ENCODE data around the gene LST1.
A peak's percentile ranks its signal among the peaks of the same experiment; 100 is the strongest.

Gene LST1

GRCh38 chr6:31586008-31586407, at the start of gene LST1:
Gene LST1, plus strand, starts transcription at chr6:31586277. Its CDS starts 1,023 bp downstream, at chr6:31587300.
- Histone ChIP-seq H3K27me3 (ENCODE audit: control insufficient read depth in 1 of 2, insufficient read depth in 2 of 2, low read length in 2 of 2) (peaks cover 7 to 11% of the 10 kb centered on the region in 2 donors), H3K4me3 (ENCODE audit: low read length in 2 of 2) (no peak within 1 kb of the TSS), H3K9me3 (ENCODE audit: control insufficient read depth in 2 of 2, low read length in 2 of 2) (no peaks in the 10 kb centered on the region), H3K36me3 (ENCODE audit: control insufficient read depth in 2 of 2, insufficient read depth in 2 of 2, low read length in 2 of 2) (no peaks in the 10 kb centered on the region), H3K9ac (ENCODE audit: low read length in 2 of 2) (no peak within 1 kb of the TSS), H3K27ac (ENCODE audit: low read length) (no peak within 1 kb of the TSS), H3K4me1 (ENCODE audit: control insufficient read depth, insufficient read depth, low read length) (peaks cover 11% of the 10 kb centered on the region)

GRCh38 chr6:31538805-31539400, 47.2 kb upstream of the LST1 start:
- Histone ChIP-seq H3K4me1 (ENCODE audit: control insufficient read depth, insufficient read depth, low read length) (peaks cover 39% of the 10 kb centered on the region), H3K4me3 (ENCODE audit: low read length in 2 of 2) (no peak overlapping the region), H3K27me3 (ENCODE audit: control insufficient read depth in 1 of 2, insufficient read depth in 2 of 2, low read length in 2 of 2) (no peaks in the 10 kb centered on the region), H3K9ac (ENCODE audit: low read length in 2 of 2) (peak overlapping the region; percentile 30 to 98), H3K36me3 (ENCODE audit: control insufficient read depth in 2 of 2, insufficient read depth in 2 of 2, low read length in 2 of 2) (peaks cover 44 to 47% of the 10 kb centered on the region in 2 donors), H3K27ac (ENCODE audit: low read length) (no peak overlapping the region), H3K9me3 (ENCODE audit: control insufficient read depth in 2 of 2, low read length in 2 of 2) (no peaks in the 10 kb centered on the region)

GRCh38 chr6:31540640-31541039, 45.4 kb upstream of the LST1 start:
- peaks cover 39% of the 10 kb centered on the region for H3K4me1 ChIP-seq (ENCODE audit: control insufficient read depth, insufficient read depth, low read length)
- H3K9me3 ChIP-seq (ENCODE audit: control insufficient read depth in 2 of 2, low read length in 2 of 2), result no peaks in the 10 kb centered on the region
- peak overlapping the region; percentile 99 for H3K27ac ChIP-seq (ENCODE audit: low read length)
- H3K36me3 ChIP-seq (ENCODE audit: control insufficient read depth in 2 of 2, insufficient read depth in 2 of 2, low read length in 2 of 2), result peaks cover 28 to 30% of the 10 kb centered on the region in 2 donors
- no peaks in the 10 kb centered on the region for H3K27me3 ChIP-seq (ENCODE audit: control insufficient read depth in 1 of 2, insufficient read depth in 2 of 2, low read length in 2 of 2)
- H3K9ac ChIP-seq (ENCODE audit: low read length in 2 of 2), result peak overlapping the region; percentile 97 to 98
- peak overlapping the region; percentile 95 to 100 for H3K4me3 ChIP-seq (ENCODE audit: low read length in 2 of 2)

GRCh38 chr6:31541059-31541657, 44.9 kb upstream of the LST1 start:
- H3K36me3 ChIP-seq (ENCODE audit: control insufficient read depth in 2 of 2, insufficient read depth in 2 of 2, low read length in 2 of 2), result peaks cover 23 to 25% of the 10 kb centered on the region in 2 donors
- peak overlapping the region; percentile 99 for H3K27ac ChIP-seq (ENCODE audit: low read length)
- H3K9me3 ChIP-seq (ENCODE audit: control insufficient read depth in 2 of 2, low read length in 2 of 2), result no peaks in the 10 kb centered on the region
- H3K4me1 ChIP-seq (ENCODE audit: control insufficient read depth, insufficient read depth, low read length), result peaks cover 43% of the 10 kb centered on the region
- no peaks in the 10 kb centered on the region for H3K27me3 ChIP-seq (ENCODE audit: control insufficient read depth in 1 of 2, insufficient read depth in 2 of 2, low read length in 2 of 2)
- H3K4me3 ChIP-seq (ENCODE audit: low read length in 2 of 2), result peak overlapping the region; percentile 95 to 100
- peak overlapping the region; percentile 97 to 98 for H3K9ac ChIP-seq (ENCODE audit: low read length in 2 of 2)

- H3K27ac ChIP-seq (ENCODE audit: low read length), result peak within 1 kb of the TSS; percentile 99
- H3K9ac ChIP-seq (ENCODE audit: low read length in 2 of 2), result peak within 1 kb of the TSS; percentile 97 to 98
- peaks cover 17 to 20% of the 10 kb centered on the region in 2 donors for H3K36me3 ChIP-seq (ENCODE audit: control insufficient read depth in 2 of 2, insufficient read depth in 2 of 2, low read length in 2 of 2)
- no peaks in the 10 kb centered on the region for H3K27me3 ChIP-seq (ENCODE audit: control insufficient read depth in 1 of 2, insufficient read depth in 2 of 2, low read length in 2 of 2)
- H3K4me3 ChIP-seq (ENCODE audit: low read length in 2 of 2), result peak within 1 kb of the TSS; percentile 95 to 100
- H3K9me3 ChIP-seq (ENCODE audit: control insufficient read depth in 2 of 2, low read length in 2 of 2), result no peaks in the 10 kb centered on the region
- peaks cover 50% of the 10 kb centered on the region for H3K4me1 ChIP-seq (ENCODE audit: control insufficient read depth, insufficient read depth, low read length)
Measured at GRCh38 chr6:31541658-31542521, 44.2 kb upstream of the LST1 start, which contains the start of gene DDX39B. Gene DDX39B, minus strand, starts transcription at chr6:31542003. Its CDS starts 1,471 bp downstream, at chr6:31540532.

- Histone ChIP-seq H3K27ac (ENCODE audit: low read length) (no peak overlapping the region), H3K36me3 (ENCODE audit: control insufficient read depth in 2 of 2, insufficient read depth in 2 of 2, low read length in 2 of 2) (peaks cover 11 to 12% of the 10 kb centered on the region in 2 donors), H3K27me3 (ENCODE audit: control insufficient read depth in 1 of 2, insufficient read depth in 2 of 2, low read length in 2 of 2) (no peaks in the 10 kb centered on the region), H3K9me3 (ENCODE audit: control insufficient read depth in 2 of 2, low read length in 2 of 2) (no peaks in the 10 kb centered on the region), H3K4me1 (ENCODE audit: control insufficient read depth, insufficient read depth, low read length) (peaks cover 52% of the 10 kb centered on the region), H3K4me3 (ENCODE audit: low read length in 2 of 2) (no peak overlapping the region), H3K9ac (ENCODE audit: low read length in 2 of 2) (no peak overlapping the region)
Measured at GRCh38 chr6:31543639-31544038, 42.4 kb upstream of the LST1 start.

- Histone ChIP-seq H3K27me3 (ENCODE audit: control insufficient read depth in 1 of 2, insufficient read depth in 2 of 2, low read length in 2 of 2) (no peaks in the 10 kb centered on the region), H3K36me3 (ENCODE audit: control insufficient read depth in 2 of 2, insufficient read depth in 2 of 2, low read length in 2 of 2) (peaks cover 3 to 6% of the 10 kb centered on the region in 2 donors), H3K9me3 (ENCODE audit: control insufficient read depth in 2 of 2, low read length in 2 of 2) (no peaks in the 10 kb centered on the region), H3K27ac (ENCODE audit: low read length) (no peak overlapping the region), H3K9ac (ENCODE audit: low read length in 2 of 2) (no peak overlapping the region), H3K4me3 (ENCODE audit: low read length in 2 of 2) (no peak overlapping the region), H3K4me1 (ENCODE audit: control insufficient read depth, insufficient read depth, low read length) (peaks cover 41% of the 10 kb centered on the region)
Measured at GRCh38 chr6:31544676-31545075, 41.4 kb upstream of the LST1 start.

- Histone ChIP-seq H3K4me1 (ENCODE audit: control insufficient read depth, insufficient read depth, low read length) (peaks cover 35% of the 10 kb centered on the region), H3K9me3 (ENCODE audit: control insufficient read depth in 2 of 2, low read length in 2 of 2) (no peaks in the 10 kb centered on the region), H3K27ac (ENCODE audit: low read length) (no peak overlapping the region), H3K36me3 (ENCODE audit: control insufficient read depth in 2 of 2, insufficient read depth in 2 of 2, low read length in 2 of 2) (peaks cover under 1 to 3% of the 10 kb centered on the region in 2 donors), H3K27me3 (ENCODE audit: control insufficient read depth in 1 of 2, insufficient read depth in 2 of 2, low read length in 2 of 2) (no peaks in the 10 kb centered on the region), H3K9ac (ENCODE audit: low read length in 2 of 2) (no peak overlapping the region), H3K4me3 (ENCODE audit: low read length in 2 of 2) (no peak overlapping the region)
Measured at GRCh38 chr6:31545291-31545690, 40.8 kb upstream of the LST1 start.

- H3K9me3 ChIP-seq (ENCODE audit: control insufficient read depth in 2 of 2, low read length in 2 of 2), result no peaks in the 10 kb centered on the region
- H3K4me3 ChIP-seq (ENCODE audit: low read length in 2 of 2), result peak within 1 kb of the TSS; percentile 66 to 76
- peak within 1 kb of the TSS; percentile 46 for H3K27ac ChIP-seq (ENCODE audit: low read length)
- peaks cover 30% of the 10 kb centered on the region for H3K4me1 ChIP-seq (ENCODE audit: control insufficient read depth, insufficient read depth, low read length)
- no peaks in the 10 kb centered on the region for H3K27me3 ChIP-seq (ENCODE audit: control insufficient read depth in 1 of 2, insufficient read depth in 2 of 2, low read length in 2 of 2)
- H3K9ac ChIP-seq (ENCODE audit: low read length in 2 of 2), result peak within 1 kb of the TSS; percentile 84 to 86
- peaks cover 0 to 8% of the 10 kb centered on the region in 2 donors for H3K36me3 ChIP-seq (ENCODE audit: control insufficient read depth in 2 of 2, insufficient read depth in 2 of 2, low read length in 2 of 2)
Measured at GRCh38 chr6:31546339-31546957, 39.6 kb upstream of the LST1 start, which contains the start of gene ATP6V1G2. Gene ATP6V1G2, minus strand, starts transcription at chr6:31546608. Its CDS starts 49 bp downstream, at chr6:31546559.
